Heart left ventricle (tissue), 16 donors: Measurements from ENCODE around the gene CFL1. TPM values are rescaled to one million over a fixed set of nuclear protein-coding genes. Genes with fewer than 3 reads are reported as not detected.
A peak's percentile ranks its signal among the peaks of the same experiment; 100 is the strongest.

ENCODE experiments used
- ATAC-seq, 4 donors: fragments of 200-7000 bp; cut with Tn5 transposase; one replicate each; pipeline ENCODE4 v1.9.1; 2020 to 2022; ENCODE audit warnings: moderate library complexity in 4 of 4, mild to moderate bottlenecking in 3 of 4, moderate number of reproducible peaks in 1 of 4
- DNase-seq, 5 donors: peaks; one replicate each; pipeline ENCODE4 v3.0.0-alpha.2; 2020
- H3K27ac ChIP-seq, 12 donors: fragments of 200-600 bp; sonication (generic) in 4 of 12; one replicate each; pipeline versions ENCODE4 v1.5.0 to v1.8.0; 2016 to 2022; ENCODE audit warnings: mild to moderate bottlenecking in 2 of 12
- H3K27me3 ChIP-seq, 9 donors: fragments of 200-600 bp; sonication (generic) in 2 of 9; one replicate each; pipeline versions ENCODE4 v1.5.1 to v1.8.0; 2016 to 2022; ENCODE audit warnings: mild to moderate bottlenecking in 3 of 9
- H3K36me3 ChIP-seq, 9 donors: fragments of 200-600 bp; sonication (generic) in 2 of 9; one replicate each; pipeline versions ENCODE4 v1.5.0 to v1.8.0; 2018 to 2022; ENCODE audit warnings: mild to moderate bottlenecking in 2 of 9
- H3K4me1 ChIP-seq, 12 donors: fragments of 200-600 bp; sonication (generic) in 4 of 12; one replicate each; pipeline versions ENCODE4 v1.5.0 to v1.8.0; 2016 to 2022; ENCODE audit warnings: mild to moderate bottlenecking in 3 of 12
- H3K4me3 ChIP-seq, 12 donors: fragments of 200-600 bp; sonication (generic) in 4 of 12; one replicate each; pipeline versions ENCODE4 v1.5.0 to v1.8.0; 2017 to 2022; ENCODE audit warnings: mild to moderate bottlenecking in 9 of 12, moderate library complexity in 4 of 12
- H3K9me3 ChIP-seq, 12 donors: fragments of 200-600 bp; sonication (generic) in 4 of 12; one replicate each; pipeline versions ENCODE4 v1.5.0 to v1.8.0; 2016 to 2022; ENCODE audit warnings: mild to moderate bottlenecking in 1 of 12
- CTCF ChIP-seq, 12 donors: fragments of 200-600 bp; sonication (generic) in 4 of 12; IDR thresholded peaks; one replicate each; pipeline versions ENCODE4 v1.5.0 to v1.8.0; 2018 to 2022; ENCODE audit warnings: antibody characterized with exemption in 12 of 12, mild to moderate bottlenecking in 5 of 12
- POLR2A ChIP-seq, 2 donors: fragments of 450-650 bp; IDR thresholded peaks; one replicate each; pipeline ENCODE4 v1.6.1; 2017; ENCODE audit warnings: antibody characterized with exemption in 2 of 2, mild to moderate bottlenecking in 2 of 2, moderate library complexity in 2 of 2
- WGBS, 4 donors: extraction: QIAGEN DNeasy Blood & Tissue Kit in 2 of 4; methylation state at CpG; one replicate each; pipeline versions ENCODE4 v1.1.5 to v1.1.7; 2013 to 2018; 5-methylcytosine and 5-hydroxymethylcytosine counted together
- intact Hi-C, 10 donors: fragments of 100-400 bp; cut with DNase I; formaldehyde crosslinking; loops; one replicate each; pipeline versions ENCODE4 v1.11.1 to v1.14.2; 2022
- polyA plus RNA-seq, 2 donors: library from polyadenylated mRNA; stranded (reverse); fragments of 200-250 nt; gene quantifications; one replicate each; pipeline ENCODE4 v1.2.3, GENCODE V29; 2013
- total RNA-seq, 9 donors: library from RNA; depleted of rRNA in 2 of 9; stranded (reverse); fragments of >200 nt in 2 of 9; fragmentation: NEBNext Ultra II Directional in 3 of 9; extraction: Animal tissue kit (Norgen Biotek cat#: 25700) in 3 of 9; gene quantifications; one replicate each; pipeline versions ENCODE4 v1.1.0 to v1.2.4, GENCODE V29; 2016 to 2023
- donor health status: ischemic (EF 13 %, LVEDD 7.1; RV severe dilation, severe dysfunction).
- donor health status: healthy with polysubstance abuse.
- donor health status: DM: no; HTN: yes; CAD: no.
- donor health status: DM: no; HTN: no; CAD: no.
- donor health status: ischemic (EF 25% LVEDD 6.9; RV normal size, moderate dysfunction).
- donor health status: ischemic (EF 25% LVEDD 5.7; RV mildly dilated, moderate dysfunction).
- donor health status: healthy.
- donor health status: DM: yes; HTN: yes; CAD: no.
- donor health status: ischemic (EF 35%, LVEDD 5.7; RV mildly dilated, moderate dysfunction).
- donor health status: nonischemic (EF 11% LVEDD 7.7; RV severe dilation, severe dysfunction).
- donor health status: DM: yes; HTN: yes; CAD: no.
- donor health status: PGD.
- donor health status: ischemic (EF 29% LVEDD 5.4; RV normal size, mild dysfunction).
- donor health status: nonischemic (EF 23%, LVEDD 6.1; RV moderate dilation, normal function).

Gene CFL1
- total and polyA plus RNA-seq, 11 donors, result 289 to 973 (median 424) TPM

GRCh38 chr11:65864706-65865471 lies 6.9 kb upstream of the CFL1 start:
- Histone ChIP-seq H3K4me1 (peaks cover 0 to 30% (median 18%) of the 10 kb centered on the region in 12 donors), H3K9me3 (no peaks in the 10 kb centered on the region), H3K4me3 (no peak overlapping the region), H3K36me3 (peaks cover 0 to 86% (median 81%) of the 10 kb centered on the region in 9 donors), H3K27me3 (no peaks in the 10 kb centered on the region), H3K27ac (no peak overlapping the region)
- ATAC-seq (no peak), DNase-seq (peak in 3 of 5 donors; percentile 11 to 53 (median 22))
- TF ChIP-seq CTCF (IDR thresholded peaks at IDR 0.05) (no peak), POLR2A (IDR thresholded peaks at IDR 0.05) (no peak)
- 80 to 86% (median 83%) methylated on average over 17 to 18 of the region's 18 CpGs for WGBS, 4 donors
- intact Hi-C loops, result loop anchor here in 1 of 10 donors (10.0 kb wide), 1 partner anchor 480 kb away; the partner anchor contains the start of genes B4GAT1 and BRMS1

DNA sequence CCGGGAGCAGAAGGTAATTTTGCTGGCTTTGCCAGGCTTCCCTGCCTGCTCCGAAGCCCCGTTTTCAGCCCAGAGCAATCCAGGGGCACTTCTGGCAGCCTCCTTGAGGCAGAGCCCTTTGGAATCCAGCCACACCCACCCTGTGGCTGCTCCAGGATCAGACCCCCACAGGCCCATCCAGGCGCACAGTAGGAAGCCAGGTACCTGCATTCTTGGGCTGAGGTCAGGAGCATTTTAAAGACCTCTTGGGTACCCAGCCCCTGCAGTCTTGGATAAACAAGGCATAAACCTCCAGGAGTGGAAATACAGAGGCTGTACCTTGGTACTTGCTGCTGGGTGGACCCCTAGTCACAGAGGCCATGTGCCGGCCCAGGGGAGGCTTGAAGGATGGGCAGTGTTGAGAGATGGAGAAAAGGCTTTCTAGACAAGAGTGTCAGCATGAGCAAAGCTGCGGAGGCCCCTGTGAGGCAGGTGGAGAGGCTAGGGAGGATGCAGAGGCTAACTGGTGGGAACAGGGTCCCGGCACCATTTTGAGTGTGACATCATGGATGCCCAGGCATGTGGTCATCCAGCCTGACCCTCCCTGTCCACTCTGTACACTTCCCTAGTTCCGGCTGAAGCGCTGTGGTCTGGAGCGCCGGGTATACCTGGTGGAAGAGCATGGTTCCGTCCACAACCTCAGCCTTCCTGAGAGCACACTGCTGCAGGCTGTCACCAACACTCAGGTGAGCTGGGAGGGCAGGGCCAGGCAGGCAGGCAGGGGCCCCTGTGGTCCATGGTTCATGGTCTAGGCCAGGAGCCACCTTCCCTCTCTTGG lies 6.1 kb upstream of the CFL1 start:
- 77 to 86% (median 83%) methylated on average over 7 to 12 of the region's 12 CpGs for WGBS, 4 donors
- Histone ChIP-seq H3K4me3 (no peak overlapping the region), H3K36me3 (peaks cover 0 to 78% (median 73%) of the 10 kb centered on the region in 9 donors), H3K4me1 (peaks cover 0 to 32% (median 19%) of the 10 kb centered on the region in 12 donors), H3K27ac (no peak overlapping the region), H3K9me3 (no peaks in the 10 kb centered on the region), H3K27me3 (no peaks in the 10 kb centered on the region)
- intact Hi-C loops, result loop anchor here in 1 of 10 donors (10.0 kb wide), 1 partner anchor 481 kb away; the partner anchor contains the start of genes B4GAT1 and BRMS1
- TF ChIP-seq POLR2A (IDR thresholded peaks at IDR 0.05) (no peak), CTCF (IDR thresholded peaks at IDR 0.05) (no peak)
- no peak for ATAC-seq
- peak in 2 of 5 donors; percentile 22 for DNase-seq

DNA sequence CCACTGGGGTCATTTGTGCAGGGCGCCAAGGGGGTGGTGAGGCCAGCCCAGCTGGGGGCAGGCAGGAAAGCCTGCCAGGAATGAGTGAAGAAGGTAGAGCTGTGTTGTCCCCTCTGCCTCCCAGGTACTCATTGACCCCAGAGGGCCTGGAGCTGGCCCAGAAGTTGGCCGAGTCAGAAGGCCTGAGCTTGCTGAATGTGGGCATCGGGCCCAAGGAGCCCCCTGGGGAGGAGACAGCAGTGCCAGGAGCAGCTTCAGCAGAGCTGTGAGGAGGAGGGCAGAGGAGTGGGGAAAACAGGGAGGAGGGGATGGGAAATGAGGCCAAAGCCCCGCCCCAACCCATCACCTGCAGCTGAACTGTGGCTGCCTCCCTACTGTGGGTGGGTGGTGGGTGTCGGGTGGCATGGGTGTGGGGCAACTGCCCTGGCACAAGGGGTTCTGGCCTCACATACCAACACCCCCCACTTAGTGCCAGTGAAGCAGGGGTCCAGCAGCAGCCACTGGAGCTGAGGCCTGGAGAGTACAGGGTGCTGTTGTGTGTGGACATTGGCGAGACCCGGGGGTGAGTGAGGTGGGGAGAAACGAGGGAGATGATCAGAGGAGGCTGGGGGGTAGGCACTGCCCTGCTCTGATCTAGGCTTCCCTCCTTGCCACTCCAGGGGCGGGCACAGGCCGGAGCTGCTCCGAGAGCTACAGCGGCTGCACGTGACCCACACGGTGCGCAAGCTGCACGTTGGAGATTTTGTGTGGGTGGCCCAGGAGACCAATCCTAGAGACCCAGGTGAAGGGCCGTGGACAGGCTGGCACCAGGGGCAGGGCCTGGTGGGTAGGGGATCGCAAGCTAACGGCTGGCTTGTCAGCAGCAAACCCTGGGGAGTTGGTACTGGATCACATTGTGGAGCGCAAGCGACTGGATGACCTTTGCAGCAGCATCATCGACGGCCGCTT lies 5.2 kb upstream of the CFL1 start:
- TF ChIP-seq CTCF (IDR thresholded peaks at IDR 0.05), result no peak
- peaks cover 0 to 69% (median 65%) of the 10 kb centered on the region in 9 donors for H3K36me3 ChIP-seq
- peak overlapping the region in 1 of 12 donors; percentile 98 for H3K27ac ChIP-seq
- intact Hi-C loops, result loop anchor here in 1 of 10 donors (10.0 kb wide), 1 partner anchor 482 kb away; the partner anchor contains the start of genes B4GAT1 and BRMS1
- H3K4me3 ChIP-seq, result no peak overlapping the region
- WGBS, 4 donors, result 84 to 89% (median 87%) methylated on average over 22 to 24 of the region's 24 CpGs
- no peak for ATAC-seq
- no peaks in the 10 kb centered on the region for H3K9me3 ChIP-seq
- no peaks in the 10 kb centered on the region for H3K27me3 ChIP-seq
- peaks cover 0 to 41% (median 22%) of the 10 kb centered on the region in 12 donors for H3K4me1 ChIP-seq
- peak in 4 of 5 donors; percentile 22 to 65 (median 26) for DNase-seq
